ENCODE results near the gene ROCK2. TPM values are rescaled to one million over a fixed set of nuclear protein-coding genes. Genes with fewer than 3 reads are reported as not detected.

Gene ROCK2
- total and polyA plus RNA-seq, 2 of the 8 experiments (the other 6 are each of a cell fraction or from before 2014, with no cell fraction given): 2.7 to 29.0 TPM

DNA sequence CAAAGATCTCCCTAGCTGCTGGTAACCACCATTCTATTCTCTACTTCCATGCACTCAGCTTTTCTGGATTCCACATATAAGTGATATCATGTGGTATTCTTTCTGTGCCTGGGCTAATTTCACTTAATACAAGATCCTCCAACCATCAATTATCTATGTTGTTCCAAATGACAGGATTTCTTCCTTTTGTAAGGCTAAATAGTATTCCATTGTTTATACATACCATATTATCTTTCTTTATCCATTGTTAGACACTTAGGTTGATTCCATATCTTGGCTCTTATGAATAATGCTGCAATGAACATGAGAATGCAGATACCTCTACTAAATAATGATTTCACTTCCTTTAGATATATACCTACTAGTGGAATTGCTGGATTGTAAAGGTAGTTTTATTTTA lies 66.2 kb downstream of the ROCK2 start:
- Histone ChIP-seq H3K79me2 (ENCODE audit: control insufficient read depth in 1 of 2, insufficient read depth in 2 of 2, low read length in 2 of 2) (peaks cover 0 to 12% of the 10 kb centered on the region in 2 experiments; a peak in 1 of 4 replicates), H3K9ac (replicated peaks in 1 of 4; ENCODE audit: extremely low read depth in 1 of 4, low read depth in 3 of 4, low read length in 3 of 4) (no peak overlapping the region), H4K20me1 (replicated peaks in 1 of 2; ENCODE audit: control insufficient read depth in 1 of 2, insufficient read depth in 2 of 2, low read length in 2 of 2) (no peaks in the 10 kb centered on the region), H3K27ac (ENCODE audit: low read depth, low read length) (no peak overlapping the region), H2BK15ac (ENCODE audit: low read length) (no peak overlapping the region), H2BK120ac (replicated peaks; ENCODE audit: low read depth, low read length) (no peak overlapping the region), H2BK12ac (ENCODE audit: low read depth, low read length) (no peak overlapping the region), H3K23me2 (ENCODE audit: low read depth, low read length) (no peaks in the 10 kb centered on the region), H3K4me2 (ENCODE audit: insufficient read depth in 1 of 2, low read depth in 2 of 2, low read length in 2 of 2) (no peak overlapping the region), H3K4me3 (ENCODE audit: extremely low read depth in 1 of 4, insufficient read depth in 2 of 4, low read depth in 3 of 4, low read length in 4 of 4) (no peak overlapping the region), H4K8ac (ENCODE audit: extremely low read depth, insufficient read depth, low read length) (no peak overlapping the region), H3K56ac (replicated peaks; ENCODE audit: insufficient read length, low read depth, low read length) (no peak overlapping the region), H3K27me3 (replicated peaks in 1 of 4; ENCODE audit: control insufficient read depth in 3 of 4, extremely low read depth in 1 of 4, insufficient read depth in 3 of 4, low read length in 3 of 4) (no peaks in the 10 kb centered on the region), H2AFZ (ENCODE audit: low read length) (no peak overlapping the region), H3K18ac (ENCODE audit: extremely low read depth, low read length) (no peak overlapping the region), H3K4me1 (replicated peaks in 1 of 4; ENCODE audit: control insufficient read depth in 3 of 4, insufficient read depth in 4 of 4, low read length in 3 of 4) (no peaks in the 10 kb centered on the region), H2BK20ac (ENCODE audit: low read length) (no peak overlapping the region), H3K23ac (ENCODE audit: insufficient read length) (no peak overlapping the region), H3K4ac (replicated peaks; ENCODE audit: insufficient read length, low read depth, low read length) (no peak overlapping the region), H4K5ac (ENCODE audit: insufficient read length, low read depth, low read length) (no peak overlapping the region), H3K9me3 (ENCODE audit: insufficient read depth in 2 of 2, low read depth in 1 of 2, low read length in 1 of 2) (no peaks in the 10 kb centered on the region), H2BK5ac (ENCODE audit: low read depth, low read length) (no peak overlapping the region), H3K14ac (ENCODE audit: insufficient read length) (no peak overlapping the region), H3K36me3 (ENCODE audit: control insufficient read depth in 2 of 4, insufficient read depth in 4 of 4, low read length in 3 of 4) (peaks cover 0 to 3% (median 0%) of the 10 kb centered on the region in 4 experiments; a peak in 1 of 8 replicates), H4K91ac (replicated peaks; ENCODE audit: insufficient read length, low read length) (no peak overlapping the region), H2AK5ac (ENCODE audit: low read depth, low read length) (no peak overlapping the region), H3K79me1 (ENCODE audit: low read depth, low read length) (no peaks in the 10 kb centered on the region)
- CTCF ChIA-PET (ENCODE audit: partially characterized antibody): no interaction called here
- no peak for DNase-seq (ENCODE audit: low read depth in 1 of 2, low spot score in 2 of 2)
- POLR2A ChIA-PET (ENCODE audit: partially characterized antibody): no interaction called here
- no peak for FAIRE-seq
- no peak for TF ChIP-seq SUZ12 (IDR thresholded peaks at IDR 0.05; ENCODE audit: low read length)

Data from H1 (cell line).